ENCODE results near the gene KIF13A.
"Not testable (repeated sequence)": the region's sequence is repeated elsewhere in the genome, so short reads cannot be mapped to it uniquely, and the experiment has no call there.

Gene KIF13A

GRCh38 chr6:17768881-17769280, 218.6 kb downstream of the KIF13A start:
- no peak for DNase-seq

GRCh38 chr6:17768388-17768787, 219.0 kb downstream of the KIF13A start:
- no peak for DNase-seq

GRCh38 chr6:17762651-17763050, 224.8 kb downstream of the KIF13A start:
- no peak for DNase-seq

GRCh38 chr6:17758119-17758518, 229.3 kb downstream of the KIF13A start:
- DNase-seq = no peak

- DNase-seq = no peak
These were observed 233.2 kb downstream of the KIF13A start for GRCh38 chr6:17754254-17754653.

GRCh38 chr6:17745324-17745723, 242.1 kb downstream of the KIF13A start:
- DNase-seq = not testable (repeated sequence)

GRCh38 chr6:17744757-17745308, 242.6 kb downstream of the KIF13A start:
- DNase-seq = not testable (repeated sequence)

GRCh38 chr6:17744019-17744756, 243.2 kb downstream of the KIF13A start:
- no peak for DNase-seq

- DNase-seq = no peak
These were observed 245.9 kb downstream of the KIF13A start for GRCh38 chr6:17741507-17741906.

- DNase-seq = no peak
These were observed 246.7 kb downstream of the KIF13A start for GRCh38 chr6:17740559-17741220.

- no peak for DNase-seq
These were observed 249.7 kb downstream of the KIF13A start for GRCh38 chr6:17737704-17738252.

- not testable (repeated sequence) for DNase-seq
These were observed 252.1 kb downstream of the KIF13A start for GRCh38 chr6:17735311-17735710.

GRCh38 chr6:17730078-17730704, 257.2 kb downstream of the KIF13A start:
- DNase-seq = no peak

- no peak for DNase-seq
These were observed 258.0 kb downstream of the KIF13A start for GRCh38 chr6:17729223-17730077.

- no peak for DNase-seq
These were observed 258.7 kb downstream of the KIF13A start for GRCh38 chr6:17728551-17729222.

- no peak for DNase-seq
These were observed 262.4 kb downstream of the KIF13A start for GRCh38 chr6:17725083-17725482.

GRCh38 chr6:17724341-17724740, 263.1 kb downstream of the KIF13A start:
- DNase-seq = no peak

GRCh38 chr6:17721671-17722070, 265.8 kb downstream of the KIF13A start:
- DNase-seq = no peak

GRCh38 chr6:17719323-17720041, 268.0 kb downstream of the KIF13A start:
- no peak for DNase-seq

- no peak for DNase-seq
These were observed 271.2 kb downstream of the KIF13A start for GRCh38 chr6:17716221-17716620.
